Transverse colon (tissue), 4 donors: Measurements from ENCODE around the gene RUSC1.

Experiments
- CTCF ChIP-seq, 5 experiments: fragments of 200-600 bp in 3 of 5; fragments of 450-650 bp in 2 of 5; sonication (generic) in 3 of 5; IDR thresholded peaks; 1 replicate in 2 of 5; 2 replicates in 3 of 5; pipeline ENCODE4 v1.5.1; 2016 to 2017; ENCODE audit warnings: antibody characterized with exemption in 5 of 5, inconsistent platforms in 3 of 5, mild to moderate bottlenecking in 2 of 5, moderate library complexity in 1 of 5
- EP300 ChIP-seq: sonication (generic); formaldehyde crosslinking; IDR thresholded peaks from one replicate; pipeline ENCODE4 v1.6.1; 2017; ENCODE audit warnings: antibody characterized with exemption, low read depth
- POLR2A ChIP-seq: fragments of 450-650 bp; IDR thresholded peaks from one replicate; pipeline ENCODE4 v1.6.1; 2016; ENCODE audit warnings: antibody characterized with exemption, mild to moderate bottlenecking, moderate library complexity
- POLR2AphosphoS5 ChIP-seq, 3 donors: sonication (generic); formaldehyde crosslinking; IDR thresholded peaks; one replicate each; pipeline ENCODE4 v1.6.1; 2016; ENCODE audit warnings: antibody characterized with exemption in 3 of 3

DNA sequence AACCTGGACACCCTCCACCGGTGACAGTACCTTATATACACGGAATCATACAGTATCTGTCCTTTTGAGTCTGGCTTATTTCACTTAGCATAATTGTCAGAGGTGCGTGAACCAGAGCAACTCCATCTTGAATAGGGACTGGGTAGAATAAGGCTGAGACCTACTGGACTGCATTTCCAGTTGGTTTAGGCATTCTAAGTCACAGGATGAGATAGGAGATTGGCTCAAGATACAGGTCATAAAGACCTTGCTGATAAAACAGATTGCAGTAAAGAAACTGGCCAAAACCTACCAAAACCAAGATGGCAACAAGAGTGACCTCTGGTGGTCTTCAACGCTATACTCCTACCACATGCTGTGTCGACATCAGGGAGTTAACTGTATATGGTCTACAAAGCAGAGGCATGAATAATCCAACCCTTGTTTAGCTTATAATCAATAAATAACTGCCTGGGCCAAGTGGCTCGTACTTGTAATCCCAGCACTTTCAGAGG, 13.4 kb upstream of the RUSC1 start:
- TF ChIP-seq EP300 (no peak), CTCF (IDR thresholded peaks at IDR 0.05) (peak in 2 of 5 experiments; percentile 15 to 16), POLR2A (no peak), POLR2AphosphoS5 (IDR thresholded peaks at IDR 0.05) (no peak)
